Measurements from ENCODE around the gene MS4A18.

The MS4A18 gene

GRCh38 chr11:60790726-60791125, 66.2 kb downstream of the MS4A18 start:
- no peak for DNase-seq

GRCh38 chr11:60791153-60791933, 66.8 kb downstream of the MS4A18 start:
- no peak for DNase-seq

GRCh38 chr11:60792521-60792920, 68.0 kb downstream of the MS4A18 start:
- DNase-seq = no peak
